Measurements from ENCODE around the gene TRPV5. TPM values are rescaled to one million over a fixed set of nuclear protein-coding genes. Genes with fewer than 3 reads are reported as not detected.

TRPV5 gene
- total RNA-seq, 1 donor from 2014 or later, result not detected

GRCh38 chr7:142933092-142933475 is 462 bp downstream of the TRPV5 start:
- ATAC-seq, result no peak
- Histone ChIP-seq H3K27me3 (ENCODE audit: low read depth) (no peaks in the 10 kb centered on the region), H3K36me3 (no peaks in the 10 kb centered on the region), H3K27ac (no peak overlapping the region), H3K9me3 (no peaks in the 10 kb centered on the region), H3K4me3 (no peak overlapping the region), H3K4me1 (no peaks in the 10 kb centered on the region)
- TF ChIP-seq, protein P1, sequence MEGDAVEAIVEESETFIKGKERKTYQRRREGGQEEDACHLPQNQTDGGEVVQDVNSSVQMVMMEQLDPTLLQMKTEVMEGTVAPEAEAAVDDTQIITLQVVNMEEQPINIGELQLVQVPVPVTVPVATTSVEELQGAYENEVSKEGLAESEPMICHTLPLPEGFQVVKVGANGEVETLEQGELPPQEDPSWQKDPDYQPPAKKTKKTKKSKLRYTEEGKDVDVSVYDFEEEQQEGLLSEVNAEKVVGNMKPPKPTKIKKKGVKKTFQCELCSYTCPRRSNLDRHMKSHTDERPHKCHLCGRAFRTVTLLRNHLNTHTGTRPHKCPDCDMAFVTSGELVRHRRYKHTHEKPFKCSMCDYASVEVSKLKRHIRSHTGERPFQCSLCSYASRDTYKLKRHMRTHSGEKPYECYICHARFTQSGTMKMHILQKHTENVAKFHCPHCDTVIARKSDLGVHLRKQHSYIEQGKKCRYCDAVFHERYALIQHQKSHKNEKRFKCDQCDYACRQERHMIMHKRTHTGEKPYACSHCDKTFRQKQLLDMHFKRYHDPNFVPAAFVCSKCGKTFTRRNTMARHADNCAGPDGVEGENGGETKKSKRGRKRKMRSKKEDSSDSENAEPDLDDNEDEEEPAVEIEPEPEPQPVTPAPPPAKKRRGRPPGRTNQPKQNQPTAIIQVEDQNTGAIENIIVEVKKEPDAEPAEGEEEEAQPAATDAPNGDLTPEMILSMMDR (IDR thresholded peaks at IDR 0.05), result no peak
- no peak for DNase-seq
- intact Hi-C loops (cut with DNase I), result no loop called here

- no peaks in the 10 kb centered on the region for H3K27me3 ChIP-seq (ENCODE audit: low read depth)
- no peaks in the 10 kb centered on the region for H3K9me3 ChIP-seq
- TF ChIP-seq, protein P1 (IDR thresholded peaks at IDR 0.05), result no peak
- intact Hi-C loops (cut with DNase I), result no loop called here
- H3K4me1 ChIP-seq, result no peaks in the 10 kb centered on the region
- no peak overlapping the region for H3K27ac ChIP-seq
- ATAC-seq (no peak), DNase-seq (no peak)
- H3K4me3 ChIP-seq, result no peak overlapping the region
- no peaks in the 10 kb centered on the region for H3K36me3 ChIP-seq
Observed at GRCh38 chr7:142932386-142933091, 1.0 kb downstream of the TRPV5 start.

DNA sequence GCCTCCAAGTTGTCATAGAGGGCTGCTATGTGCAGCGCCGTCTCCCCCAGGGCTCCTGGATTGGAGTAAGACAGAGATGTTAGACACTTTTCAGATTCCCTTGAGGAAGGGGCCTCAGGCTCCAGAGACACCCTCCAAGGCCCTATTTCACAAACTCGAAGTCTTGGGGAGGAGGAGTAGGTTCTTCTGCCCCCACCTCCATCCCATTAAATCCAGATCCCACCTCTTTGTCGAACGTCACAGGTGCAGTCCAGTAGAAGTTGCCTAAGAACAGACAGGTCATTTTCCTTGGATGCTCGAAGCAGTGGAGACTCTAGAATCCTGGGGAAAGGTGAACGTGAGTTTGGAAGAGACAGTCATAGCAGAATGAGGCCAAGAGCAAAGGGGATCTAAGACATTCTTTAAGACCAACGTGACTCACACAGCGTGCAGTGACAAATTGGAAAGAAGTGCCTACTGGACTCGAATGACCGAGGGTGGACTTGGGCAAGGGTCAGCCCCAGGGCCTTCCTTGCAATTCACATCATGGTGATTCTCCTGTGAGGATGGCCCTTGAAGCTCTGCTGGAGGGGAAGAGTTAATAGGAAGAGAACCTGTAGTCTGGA is 3.3 kb downstream of the TRPV5 start:
- H3K36me3 ChIP-seq, result no peaks in the 10 kb centered on the region
- intact Hi-C loops (cut with DNase I), result no loop called here
- no peaks in the 10 kb centered on the region for H3K27me3 ChIP-seq (ENCODE audit: low read depth)
- H3K27ac ChIP-seq, result no peak overlapping the region
- DNase-seq (no peak), ATAC-seq (no peak)
- TF ChIP-seq, protein P1 (IDR thresholded peaks at IDR 0.05), result no peak
- H3K4me3 ChIP-seq, result no peak overlapping the region
- no peaks in the 10 kb centered on the region for H3K9me3 ChIP-seq
- no peaks in the 10 kb centered on the region for H3K4me1 ChIP-seq

DNA sequence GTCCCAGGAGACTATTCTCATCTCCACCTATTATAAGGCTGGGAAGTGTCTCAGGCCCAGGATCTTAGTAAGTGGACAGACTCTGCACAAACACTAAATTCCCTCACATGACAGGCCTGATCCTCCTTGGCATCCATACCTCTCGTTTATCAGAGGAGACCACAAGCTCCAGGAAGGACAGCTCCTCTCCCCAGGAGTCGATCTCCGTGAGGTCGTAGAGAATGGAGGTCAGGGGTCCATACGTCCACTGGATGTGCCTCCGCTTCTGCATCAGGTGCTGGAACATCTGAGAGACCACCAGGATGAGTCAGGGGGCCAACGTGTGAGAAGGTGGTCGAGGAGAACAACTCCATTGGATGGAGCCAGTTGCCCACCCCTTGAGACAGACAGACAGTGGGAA is 5.6 kb downstream of the TRPV5 start:
- H3K4me3 ChIP-seq, result no peak overlapping the region
- no peak for ATAC-seq
- H3K27ac ChIP-seq, result peak overlapping the region; percentile 58
- H3K36me3 ChIP-seq, result no peaks in the 10 kb centered on the region
- TF ChIP-seq, protein P1 (IDR thresholded peaks at IDR 0.05), result no peak
- intact Hi-C loops (cut with DNase I), result no loop called here
- DNase-seq, result no peak
- H3K9me3 ChIP-seq, result no peaks in the 10 kb centered on the region
- H3K27me3 ChIP-seq (ENCODE audit: low read depth), result no peaks in the 10 kb centered on the region
- H3K4me1 ChIP-seq, result no peaks in the 10 kb centered on the region

- intact Hi-C loops (cut with DNase I), result no loop called here
- TF ChIP-seq, protein P1 (IDR thresholded peaks at IDR 0.05), result no peak
- DNase-seq, result no peak
- Histone ChIP-seq H3K36me3 (no peaks in the 10 kb centered on the region), H3K4me3 (no peak overlapping the region), H3K27me3 (ENCODE audit: low read depth) (no peaks in the 10 kb centered on the region), H3K4me1 (no peaks in the 10 kb centered on the region), H3K27ac (peak overlapping the region; percentile 58), H3K9me3 (no peaks in the 10 kb centered on the region)
- peak; percentile 70 to 83 for ATAC-seq
Observed at GRCh38 chr7:142927085-142927745, 6.3 kb downstream of the TRPV5 start.
